EL (cell line): Measurements from ENCODE around the gene CCDC148.
"Not testable (repeated sequence)": the region's sequence is repeated elsewhere in the genome, so short reads cannot be mapped to it uniquely, and the experiment has no call there.

ENCODE experiments used
- DNase-seq: peaks from one replicate; pipeline ENCODE4 v3.0.0-alpha.2; 2016

Gene CCDC148

GRCh38 chr2:158350751-158351465 lies 105.6 kb downstream of the CCDC148 start:
- not testable (repeated sequence) for DNase-seq

GRCh38 chr2:158346032-158346431 lies 110.5 kb downstream of the CCDC148 start:
- DNase-seq: no peak

GRCh38 chr2:158339513-158339912 lies 117.0 kb downstream of the CCDC148 start:
- no peak for DNase-seq

- DNase-seq: no peak
These were observed 119.5 kb downstream of the CCDC148 start for GRCh38 chr2:158337018-158337417.

- not testable (repeated sequence) for DNase-seq
These were observed 124.8 kb downstream of the CCDC148 start for GRCh38 chr2:158331799-158332198.

- DNase-seq: peak; percentile 2
These were observed 130.7 kb downstream of the CCDC148 start for GRCh38 chr2:158325782-158326340.

- peak; percentile 89 for DNase-seq
These were observed 131.3 kb downstream of the CCDC148 start for GRCh38 chr2:158325031-158325781.

GRCh38 chr2:158323381-158323780 lies 133.2 kb downstream of the CCDC148 start:
- DNase-seq: no peak

- DNase-seq: peak; percentile 75
These were observed 135.3 kb downstream of the CCDC148 start for GRCh38 chr2:158321264-158321663.

- no peak for DNase-seq
These were observed 137.3 kb downstream of the CCDC148 start for GRCh38 chr2:158319269-158319668.

- DNase-seq: no peak
These were observed 138.9 kb downstream of the CCDC148 start for GRCh38 chr2:158317642-158318041.

- DNase-seq: no peak
These were observed 140.6 kb downstream of the CCDC148 start for GRCh38 chr2:158315803-158316414.

GRCh38 chr2:158315000-158315399 lies 141.6 kb downstream of the CCDC148 start:
- DNase-seq: no peak

GRCh38 chr2:158313734-158314133 lies 142.8 kb downstream of the CCDC148 start:
- no peak for DNase-seq

- no peak for DNase-seq
These were observed 143.6 kb downstream of the CCDC148 start for GRCh38 chr2:158312981-158313380.

- DNase-seq: not testable (repeated sequence)
These were observed 146.1 kb downstream of the CCDC148 start for GRCh38 chr2:158310407-158310806.

GRCh38 chr2:158305501-158305900 lies 151.1 kb downstream of the CCDC148 start:
- peak; percentile 76 for DNase-seq

GRCh38 chr2:158300394-158300793 lies 156.2 kb downstream of the CCDC148 start:
- no peak for DNase-seq

- peak; percentile 80 for DNase-seq
These were observed 158.9 kb downstream of the CCDC148 start for GRCh38 chr2:158297606-158298005.

- DNase-seq: no peak
These were observed 159.4 kb downstream of the CCDC148 start for GRCh38 chr2:158297120-158297519.

GRCh38 chr2:158293722-158294121 lies 162.8 kb downstream of the CCDC148 start:
- no peak for DNase-seq

GRCh38 chr2:158291544-158292180 lies 164.9 kb downstream of the CCDC148 start:
- DNase-seq: peak; percentile 62

GRCh38 chr2:158290225-158290624 lies 166.3 kb downstream of the CCDC148 start:
- DNase-seq: no peak
